PC-9 (cell line): Measurements from ENCODE around the gene HNRNPF.

Experiments
- EZH2 ChIP-seq: fragments of 200-600 bp; sonication (generic); IDR thresholded peaks from 2 replicates; pipeline ENCODE4 v1.8.0; 2017; ENCODE audit warnings: antibody characterized with exemption, low read depth
- TF ChIP-seq, protein P1 (sequence below): fragments of 200-600 bp; sonication (generic); conservative IDR thresholded peaks from 2 replicates; pipeline ENCODE4 v1.6.1; 2017; ENCODE audit warnings: mixed run types, antibody characterized with exemption, mild to moderate bottlenecking, moderate library complexity

DNA sequence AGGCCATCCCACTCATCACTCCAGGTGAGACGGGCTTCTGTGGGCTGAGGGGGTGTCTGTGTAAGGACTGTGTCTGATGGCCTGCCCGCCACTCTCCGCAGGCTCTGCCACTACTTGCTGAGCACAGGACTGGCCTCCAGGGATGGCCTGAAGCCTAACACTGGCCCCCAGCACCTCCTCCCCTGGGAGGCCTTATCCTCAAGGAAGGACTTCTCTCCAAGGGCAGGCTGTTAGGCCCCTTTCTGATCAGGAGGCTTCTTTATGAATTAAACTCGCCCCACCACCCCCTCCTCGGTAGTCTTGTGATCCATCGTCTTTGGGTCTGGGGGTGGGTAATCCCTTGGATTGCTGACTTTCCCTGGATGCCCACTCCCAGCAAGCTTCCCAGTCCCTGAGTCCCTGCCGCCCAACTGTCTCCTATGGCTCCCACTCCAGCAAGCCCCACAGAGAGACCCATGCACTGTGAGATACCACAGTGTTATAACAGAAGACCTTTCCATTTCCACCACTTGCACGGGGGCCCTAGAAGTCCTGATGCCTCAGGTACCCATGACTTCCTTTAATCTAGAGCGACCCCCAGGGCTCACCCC, 32.8 kb downstream of the HNRNPF start:
- TF ChIP-seq, protein P1, sequence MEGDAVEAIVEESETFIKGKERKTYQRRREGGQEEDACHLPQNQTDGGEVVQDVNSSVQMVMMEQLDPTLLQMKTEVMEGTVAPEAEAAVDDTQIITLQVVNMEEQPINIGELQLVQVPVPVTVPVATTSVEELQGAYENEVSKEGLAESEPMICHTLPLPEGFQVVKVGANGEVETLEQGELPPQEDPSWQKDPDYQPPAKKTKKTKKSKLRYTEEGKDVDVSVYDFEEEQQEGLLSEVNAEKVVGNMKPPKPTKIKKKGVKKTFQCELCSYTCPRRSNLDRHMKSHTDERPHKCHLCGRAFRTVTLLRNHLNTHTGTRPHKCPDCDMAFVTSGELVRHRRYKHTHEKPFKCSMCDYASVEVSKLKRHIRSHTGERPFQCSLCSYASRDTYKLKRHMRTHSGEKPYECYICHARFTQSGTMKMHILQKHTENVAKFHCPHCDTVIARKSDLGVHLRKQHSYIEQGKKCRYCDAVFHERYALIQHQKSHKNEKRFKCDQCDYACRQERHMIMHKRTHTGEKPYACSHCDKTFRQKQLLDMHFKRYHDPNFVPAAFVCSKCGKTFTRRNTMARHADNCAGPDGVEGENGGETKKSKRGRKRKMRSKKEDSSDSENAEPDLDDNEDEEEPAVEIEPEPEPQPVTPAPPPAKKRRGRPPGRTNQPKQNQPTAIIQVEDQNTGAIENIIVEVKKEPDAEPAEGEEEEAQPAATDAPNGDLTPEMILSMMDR: no peak
- TF ChIP-seq EZH2: no peak
